CD4-positive, alpha-beta T cell treated with Interleukin-2 at 100 ng/mL for 4 hours (primary cell): ENCODE data around the gene SLC37A1.

ENCODE experiments used
- DNase-seq: peaks from one replicate; pipeline ENCODE4 v3.0.0-alpha.2; 2020; ENCODE audit warnings: low spot score

Gene SLC37A1

DNA sequence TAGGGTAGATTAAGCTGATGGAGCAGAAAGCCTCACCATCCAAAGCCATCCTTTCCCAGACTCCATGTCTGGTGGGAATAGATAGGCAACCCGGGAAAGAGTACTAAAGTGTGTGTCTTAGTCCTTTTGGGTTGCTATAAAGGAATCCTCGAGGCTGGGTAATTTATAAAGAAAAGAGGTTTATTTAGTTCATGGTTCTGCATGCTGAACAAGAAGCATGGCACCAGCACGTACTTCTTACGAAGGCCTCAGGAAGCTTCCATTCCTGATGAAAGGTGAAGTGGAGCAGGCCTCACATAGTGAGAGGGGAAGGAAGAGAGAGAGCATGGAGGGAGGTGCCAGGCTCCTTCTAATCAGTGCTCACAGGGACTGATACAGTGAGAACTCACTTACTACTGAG, 6.2 kb upstream of the SLC37A1 start:
- no peak for DNase-seq

- no peak for DNase-seq
These were observed 5.3 kb upstream of the SLC37A1 start for GRCh38 chr21:42508371-42508770.

GRCh38 chr21:42509244-42509643, 4.4 kb upstream of the SLC37A1 start:
- no peak for DNase-seq

DNA sequence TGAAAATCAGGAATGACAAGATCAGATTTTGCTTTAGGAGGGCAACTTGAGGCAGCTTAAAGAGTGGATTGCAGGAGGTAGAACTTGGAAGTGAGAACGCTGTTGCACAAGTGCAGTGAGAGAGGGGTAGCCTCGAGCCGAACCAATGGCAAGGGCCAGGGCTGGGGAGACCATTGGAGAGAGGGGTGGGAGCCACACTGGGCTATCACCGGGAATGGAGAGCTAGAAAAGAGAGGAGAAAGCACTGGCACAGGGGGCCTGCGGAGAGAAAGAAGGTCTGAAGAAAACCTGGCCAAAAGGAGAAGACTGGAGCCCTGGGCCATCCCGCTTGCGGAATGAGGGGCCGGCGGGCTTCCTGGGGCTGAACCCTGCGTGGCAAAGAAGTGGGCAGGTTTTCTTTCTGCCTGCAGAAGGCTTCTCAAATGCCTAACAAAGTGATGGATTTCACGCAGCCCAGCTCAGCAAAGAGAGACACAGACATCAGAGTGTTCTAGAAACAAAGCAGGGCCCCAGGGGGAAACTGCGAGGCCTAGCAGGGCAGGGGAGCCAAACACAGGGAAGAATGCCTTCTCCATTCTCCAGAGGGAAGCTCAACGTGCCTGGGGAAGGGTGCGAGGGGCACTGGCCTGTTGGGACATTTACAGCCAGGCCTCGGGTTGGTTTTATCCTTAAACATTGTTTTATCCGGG, 1.2 kb upstream of the SLC37A1 start:
- no peak for DNase-seq

DNA sequence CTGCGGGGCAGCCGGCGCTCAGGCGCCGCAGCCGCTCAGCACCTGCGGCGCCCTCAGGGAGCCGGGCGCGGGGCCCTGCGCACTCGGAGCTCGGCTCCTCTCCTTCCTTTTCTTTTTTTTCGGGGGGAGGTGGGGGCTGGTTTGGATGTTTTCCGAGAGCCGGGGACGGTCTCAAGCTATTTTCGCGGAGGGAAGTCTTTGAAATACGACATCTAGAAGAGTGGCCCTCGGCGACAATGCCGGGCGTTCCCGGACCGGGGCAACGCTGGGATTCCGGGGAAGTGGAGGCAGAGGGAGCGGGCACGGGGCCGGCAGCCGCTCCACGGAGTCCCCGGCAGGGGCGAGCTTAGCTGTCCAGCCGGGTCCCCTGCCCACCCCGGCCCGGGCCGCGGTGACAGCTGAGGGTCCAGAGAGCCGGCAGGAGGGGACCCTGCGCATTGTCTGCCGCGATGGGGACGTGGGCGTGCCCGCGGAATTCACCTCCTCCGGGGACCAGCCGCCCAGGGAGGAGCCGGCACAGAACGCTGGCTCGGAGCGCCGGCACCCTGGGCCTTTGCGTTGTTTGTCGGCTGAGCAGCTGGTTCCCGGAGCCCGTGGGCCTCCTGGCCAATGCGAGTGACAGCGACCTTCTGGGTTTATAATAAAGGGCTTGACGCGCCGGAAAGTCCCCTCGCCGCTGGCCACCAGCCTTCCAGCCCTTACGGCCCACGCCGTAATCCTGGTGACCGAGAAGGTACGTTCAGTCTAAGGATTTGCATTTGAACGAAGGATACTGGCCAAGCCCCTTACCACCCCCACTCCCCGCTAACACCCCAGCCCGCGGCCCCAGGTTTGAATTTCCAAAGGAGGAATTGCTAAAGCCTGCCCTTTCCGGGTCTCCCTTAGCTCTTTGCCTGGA, 582 bp downstream of the SLC37A1 start:
- DNase-seq = peak; percentile 58

GRCh38 chr21:42514883-42515228, 1.2 kb downstream of the SLC37A1 start:
- DNase-seq = no peak

- DNase-seq = no peak
These were observed 2.3 kb downstream of the SLC37A1 start for GRCh38 chr21:42515708-42516502.

DNA sequence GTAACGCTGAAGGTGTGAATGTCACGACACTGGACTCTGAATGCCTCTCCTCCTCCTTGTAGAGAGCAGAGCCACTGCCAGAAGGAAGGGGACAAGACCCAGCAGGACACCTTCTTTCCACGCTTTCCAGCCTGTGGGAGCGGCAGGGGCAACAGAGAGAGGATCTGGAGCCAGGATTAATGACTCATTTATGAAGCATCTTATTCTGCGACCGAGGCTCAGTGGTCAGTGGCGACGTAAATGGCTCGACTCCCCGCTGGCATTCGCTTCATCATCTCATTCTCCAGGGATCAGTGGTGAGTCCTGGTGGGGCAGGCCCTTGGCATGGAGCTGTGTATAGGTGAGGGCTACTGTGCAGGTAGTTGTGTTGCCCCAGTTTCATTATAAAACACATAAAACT, 4.6 kb downstream of the SLC37A1 start:
- DNase-seq = no peak

- no peak for DNase-seq
These were observed 5.0 kb downstream of the SLC37A1 start for GRCh38 chr21:42518626-42519025.

GRCh38 chr21:42520628-42521253, 7.1 kb downstream of the SLC37A1 start:
- DNase-seq = no peak

GRCh38 chr21:42521384-42521783, 7.7 kb downstream of the SLC37A1 start:
- no peak for DNase-seq

- DNase-seq = no peak
These were observed 8.2 kb downstream of the SLC37A1 start for GRCh38 chr21:42521805-42522204.

- no peak for DNase-seq
These were observed 8.6 kb downstream of the SLC37A1 start for GRCh38 chr21:42522271-42522670.

- DNase-seq = no peak
These were observed 9.1 kb downstream of the SLC37A1 start for GRCh38 chr21:42522771-42523170.

DNA sequence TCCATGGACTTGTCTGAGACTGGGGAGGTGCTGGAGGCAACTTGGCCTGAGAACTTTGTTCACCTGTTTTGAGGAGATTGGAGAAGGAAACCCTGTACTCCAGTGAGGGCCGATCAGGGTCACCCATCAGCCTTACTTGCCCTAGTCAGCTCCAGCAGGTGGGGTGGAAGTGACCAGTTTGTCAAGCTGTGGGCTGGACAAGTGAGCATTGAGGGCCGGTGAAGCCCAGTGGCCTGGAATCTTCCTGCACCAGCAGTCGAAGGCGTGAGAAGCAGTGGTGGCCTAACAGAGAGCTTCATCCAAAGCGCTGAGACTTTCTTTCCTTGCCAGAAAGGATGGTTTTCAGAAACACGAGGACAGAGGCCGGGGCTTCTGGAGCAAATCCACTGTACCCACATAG, 9.6 kb downstream of the SLC37A1 start:
- no peak for DNase-seq

DNA sequence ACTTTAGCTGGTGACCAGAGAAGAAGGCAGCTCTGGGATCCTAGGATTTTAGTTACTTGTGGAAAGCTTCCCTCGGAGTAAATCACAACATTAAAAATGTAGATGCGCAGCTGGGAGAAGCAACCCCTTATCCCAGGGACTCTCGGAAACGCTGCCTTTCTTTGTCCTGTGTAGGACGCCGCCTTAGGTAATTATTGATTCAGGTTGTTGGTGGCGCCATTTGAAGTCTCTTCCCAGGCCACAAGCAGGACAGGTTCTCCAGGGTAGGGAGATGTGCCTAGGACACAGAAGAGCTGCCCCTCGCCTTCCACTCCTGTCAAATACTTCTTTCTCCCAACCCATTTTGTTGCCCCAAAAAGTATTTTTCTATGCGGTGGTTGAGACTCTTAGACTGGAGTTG, 10.3 kb downstream of the SLC37A1 start:
- DNase-seq = no peak

DNA sequence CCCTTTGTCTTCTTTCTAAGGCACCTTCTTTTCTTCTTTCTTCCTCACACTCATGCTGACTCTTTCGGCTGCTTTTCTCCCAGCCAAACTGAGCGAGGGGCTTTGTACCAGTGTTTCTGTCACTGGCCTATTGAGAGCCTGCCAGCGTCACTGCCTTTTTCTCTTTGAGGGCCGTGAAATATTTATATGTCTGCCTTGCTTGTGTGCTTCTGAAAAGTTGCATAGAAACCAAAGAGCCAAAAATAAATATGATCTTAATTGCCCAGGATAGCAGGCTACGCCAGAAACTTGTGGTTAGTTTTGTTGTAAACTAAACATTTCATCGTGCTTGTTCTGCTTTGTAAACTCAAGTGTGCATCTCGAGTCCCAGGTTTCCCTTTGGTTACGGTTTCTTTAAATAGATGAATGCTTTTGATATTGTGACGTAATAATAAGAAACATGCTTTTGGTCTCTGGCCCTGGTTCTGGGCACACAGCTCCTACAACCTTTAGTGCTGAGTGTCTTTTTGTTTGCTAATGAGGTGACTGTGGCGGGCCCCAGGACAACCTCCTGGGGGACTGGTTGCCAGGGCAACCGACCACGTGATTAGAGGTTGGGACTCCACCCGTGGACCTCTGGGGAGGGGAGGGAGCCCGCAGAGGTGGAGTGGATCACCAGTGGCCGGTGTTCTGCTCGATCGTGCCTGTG, 10.8 kb downstream of the SLC37A1 start:
- DNase-seq = peak; percentile 43

DNA sequence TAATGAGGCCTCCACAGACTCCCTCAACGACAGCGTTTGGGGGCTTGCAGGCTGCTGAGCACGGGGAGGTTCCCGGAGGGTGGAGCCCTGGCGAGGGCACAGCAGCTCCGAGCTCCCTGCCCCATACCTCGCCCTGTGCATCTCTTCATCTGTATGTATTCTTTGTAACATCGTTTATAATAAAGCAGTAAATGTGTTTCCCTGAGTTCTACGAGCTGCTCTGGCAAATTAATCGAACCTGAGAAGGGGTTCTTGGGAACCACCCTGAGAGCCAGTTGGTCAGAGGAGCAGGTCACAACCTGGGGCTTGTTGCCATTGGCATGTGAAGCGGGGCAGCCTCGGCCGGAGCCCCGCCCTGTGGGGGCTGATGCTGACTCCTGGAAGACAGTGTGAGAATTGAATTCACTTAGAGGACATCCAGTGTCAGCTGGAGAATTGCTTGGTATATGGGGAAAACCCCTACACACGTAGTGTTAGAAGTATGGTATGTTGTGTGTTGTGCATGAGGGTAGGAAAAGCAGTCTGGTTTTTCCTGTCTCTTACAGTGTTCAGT, 11.5 kb downstream of the SLC37A1 start:
- no peak for DNase-seq

GRCh38 chr21:42525676-42526378, 12.2 kb downstream of the SLC37A1 start:
- no peak for DNase-seq

- no peak for DNase-seq
These were observed 12.7 kb downstream of the SLC37A1 start for GRCh38 chr21:42526379-42526727.

GRCh38 chr21:42527127-42527488, 13.5 kb downstream of the SLC37A1 start:
- DNase-seq = no peak
